Astrocyte (in vitro differentiated cells and primary cell): ENCODE results near the gene PRAF2. TPM values are rescaled to one million over a fixed set of nuclear protein-coding genes. Genes with fewer than 3 reads are reported as not detected.

Source experiments
- DNase-seq: peaks from one replicate; pipeline ENCODE4 v3.0.0-alpha.2; 2010; ENCODE audit warnings: low read depth
- FAIRE-seq: peaks from 2 replicates; lab custom pipeline; 2011; peaks lifted over from hg19 to GRCh38; lab: Jason Lieb, UNC
- H2AFZ ChIP-seq: 2 replicates; pipeline ENCODE4 v1.6.0; 2012; ENCODE audit warnings: low read depth, low read length, inconsistent platforms
- H3K27ac ChIP-seq: 2 replicates; pipeline ENCODE4 v1.5.1; 2011; ENCODE audit warnings: low read depth, low read length, inconsistent platforms
- H3K27me3 ChIP-seq: 2 replicates; pipeline ENCODE4 v1.6.0; 2011; ENCODE audit warnings: low read length, inconsistent platforms; ENCODE audit not compliant: insufficient read depth
- H3K36me3 ChIP-seq: 2 replicates; pipeline ENCODE4 v1.5.1; 2011; ENCODE audit warnings: low read length, inconsistent platforms; ENCODE audit not compliant: insufficient read depth
- H3K4me1 ChIP-seq: 2 replicates; pipeline ENCODE4 v1.5.1; 2011; ENCODE audit warnings: low read length, inconsistent platforms; ENCODE audit not compliant: insufficient read depth
- H3K4me2 ChIP-seq: 2 replicates; pipeline ENCODE4 v1.6.0; 2012; ENCODE audit warnings: low read length, inconsistent platforms
- H3K4me3 ChIP-seq: 2 replicates; pipeline ENCODE4 v1.5.1; 2011; ENCODE audit warnings: low read depth, mild to moderate bottlenecking, low read length, inconsistent platforms; ENCODE audit not compliant: insufficient read depth
- H3K79me2 ChIP-seq: 2 replicates; pipeline ENCODE4 v1.6.0; 2012; ENCODE audit warnings: mild to moderate bottlenecking, low read length, inconsistent platforms; ENCODE audit not compliant: insufficient read depth
- H3K9ac ChIP-seq: 2 replicates; pipeline ENCODE4 v1.6.0; 2012; ENCODE audit warnings: mild to moderate bottlenecking, low read length, inconsistent platforms
- H3K9me3 ChIP-seq: 2 replicates; pipeline ENCODE4 v1.5.1; 2012; ENCODE audit warnings: low read depth, mild to moderate bottlenecking, low read length, inconsistent platforms; ENCODE audit not compliant: insufficient read depth
- H4K20me1 ChIP-seq: 2 replicates; pipeline ENCODE4 v1.6.0; 2012; ENCODE audit warnings: low read length, inconsistent platforms; ENCODE audit not compliant: insufficient read depth
- H3K27ac Mint-ChIP-seq: one replicate; pipeline ENCODE4 v1.8.0; 2021; ENCODE audit warnings: mild to moderate bottlenecking, mixed read lengths; ENCODE audit not compliant: unreplicated experiment
- H3K27me3 Mint-ChIP-seq: one replicate; pipeline ENCODE4 v1.8.0; 2021; ENCODE audit warnings: low read depth, mixed read lengths; ENCODE audit not compliant: unreplicated experiment
- H3K36me3 Mint-ChIP-seq: one replicate; pipeline ENCODE4 v1.8.0; 2021; ENCODE audit warnings: low read depth, mixed read lengths; ENCODE audit not compliant: unreplicated experiment
- H3K4me1 Mint-ChIP-seq: one replicate; pipeline ENCODE4 v1.8.0; 2021; ENCODE audit warnings: low read depth, mixed read lengths; ENCODE audit not compliant: unreplicated experiment
- H3K4me3 Mint-ChIP-seq: one replicate; pipeline ENCODE4 v1.8.0; 2021; ENCODE audit warnings: mild to moderate bottlenecking, moderate library complexity, mixed read lengths; ENCODE audit not compliant: unreplicated experiment
- H3K9me3 Mint-ChIP-seq: one replicate; pipeline ENCODE4 v1.8.0; 2021; ENCODE audit warnings: mild to moderate bottlenecking, mixed read lengths; ENCODE audit not compliant: unreplicated experiment
- EZH2 ChIP-seq: IDR thresholded peaks from 2 replicates; pipeline ENCODE4 v1.6.1; 2012; ENCODE audit warnings: mild to moderate bottlenecking, low read length, inconsistent platforms; ENCODE audit not compliant: insufficient read depth
- total RNA-seq: library from RNA; stranded (reverse); gene quantifications from 2 replicates; pipeline ENCODE4 v1.2.1, GENCODE V29; 2021
- TF ChIP-seq, protein P1 (sequence below): IDR thresholded peaks from 2 replicates; pipeline ENCODE4 v1.5.1; 2011; ENCODE audit warnings: low read depth, mild to moderate bottlenecking, inconsistent platforms, low read length, moderate library complexity; ENCODE audit not compliant: insufficient read depth

Gene PRAF2
- total RNA-seq, 1 donor from 2014 or later = 44.4 TPM

DNA sequence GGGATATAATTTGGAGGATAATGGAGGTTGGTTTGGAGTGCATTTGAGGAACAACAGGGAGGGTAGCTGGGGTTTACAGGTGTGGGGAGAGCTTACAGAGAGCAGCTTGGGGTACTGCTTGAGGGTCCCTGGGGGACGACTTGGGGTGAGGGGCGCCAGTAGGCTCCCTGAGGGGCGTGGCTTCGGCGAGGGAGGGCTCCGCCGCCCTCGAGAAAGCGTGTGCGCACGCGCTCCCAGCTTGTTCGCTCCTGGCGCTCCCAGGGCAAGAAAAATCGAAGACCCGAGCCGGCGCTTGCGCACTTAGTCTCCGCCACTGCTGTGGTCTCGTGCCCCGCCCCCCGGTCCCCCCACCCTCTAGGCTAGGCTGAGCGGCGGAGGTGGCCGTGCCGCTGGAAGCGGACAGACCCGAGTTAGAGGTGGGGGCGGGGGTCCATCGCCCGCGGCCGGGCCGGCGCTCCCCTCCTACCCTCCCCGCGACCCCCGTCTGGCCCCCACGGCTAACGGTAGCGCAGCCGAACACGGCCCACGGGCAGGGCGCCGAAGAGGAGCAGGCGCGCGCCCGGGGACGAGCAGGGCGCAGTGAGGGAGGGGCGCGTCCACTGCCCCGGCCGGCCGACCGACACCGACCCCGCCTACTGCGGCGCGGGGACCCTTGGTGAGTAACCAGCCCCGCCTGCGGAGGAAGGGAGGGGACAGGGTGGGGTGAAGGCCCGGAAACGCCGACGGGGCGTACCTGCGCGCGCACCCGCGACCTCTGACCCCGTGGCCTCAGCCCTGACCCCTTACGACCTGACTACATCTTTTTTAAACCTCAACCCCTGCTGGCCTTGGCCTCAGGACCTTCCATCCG is 20.4 kb downstream of the PRAF2 start:
- H3K36me3 ChIP-seq = no peaks in the 10 kb centered on the region
- H3K4me2 ChIP-seq = peak overlapping the region; percentile 88
- H3K27ac Mint-ChIP-seq = no peak overlapping the region
- TF ChIP-seq, protein P1, sequence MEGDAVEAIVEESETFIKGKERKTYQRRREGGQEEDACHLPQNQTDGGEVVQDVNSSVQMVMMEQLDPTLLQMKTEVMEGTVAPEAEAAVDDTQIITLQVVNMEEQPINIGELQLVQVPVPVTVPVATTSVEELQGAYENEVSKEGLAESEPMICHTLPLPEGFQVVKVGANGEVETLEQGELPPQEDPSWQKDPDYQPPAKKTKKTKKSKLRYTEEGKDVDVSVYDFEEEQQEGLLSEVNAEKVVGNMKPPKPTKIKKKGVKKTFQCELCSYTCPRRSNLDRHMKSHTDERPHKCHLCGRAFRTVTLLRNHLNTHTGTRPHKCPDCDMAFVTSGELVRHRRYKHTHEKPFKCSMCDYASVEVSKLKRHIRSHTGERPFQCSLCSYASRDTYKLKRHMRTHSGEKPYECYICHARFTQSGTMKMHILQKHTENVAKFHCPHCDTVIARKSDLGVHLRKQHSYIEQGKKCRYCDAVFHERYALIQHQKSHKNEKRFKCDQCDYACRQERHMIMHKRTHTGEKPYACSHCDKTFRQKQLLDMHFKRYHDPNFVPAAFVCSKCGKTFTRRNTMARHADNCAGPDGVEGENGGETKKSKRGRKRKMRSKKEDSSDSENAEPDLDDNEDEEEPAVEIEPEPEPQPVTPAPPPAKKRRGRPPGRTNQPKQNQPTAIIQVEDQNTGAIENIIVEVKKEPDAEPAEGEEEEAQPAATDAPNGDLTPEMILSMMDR = no peak
- TF ChIP-seq EZH2 = no peak
- H3K9me3 ChIP-seq = no peaks in the 10 kb centered on the region
- peak overlapping the region; percentile 54 for H3K4me3 ChIP-seq
- peak overlapping the region; percentile 72 for H3K9ac ChIP-seq
- peaks cover 11% of the 10 kb centered on the region for H3K4me1 Mint-ChIP-seq
- H3K27me3 ChIP-seq = no peaks in the 10 kb centered on the region
- H3K27me3 Mint-ChIP-seq = no peaks in the 10 kb centered on the region
- H3K27ac ChIP-seq = no peak overlapping the region
- H3K4me3 Mint-ChIP-seq = peak overlapping the region; percentile 91
- no peaks in the 10 kb centered on the region for H4K20me1 ChIP-seq
- DNase-seq (no peak), FAIRE-seq (no peak)
- H3K4me1 ChIP-seq = peaks cover 7% of the 10 kb centered on the region
- H3K9me3 Mint-ChIP-seq = peaks cover 2% of the 10 kb centered on the region
- H2AFZ ChIP-seq = peak overlapping the region; percentile 64
- H3K79me2 ChIP-seq = peaks cover 4% of the 10 kb centered on the region
- no peaks in the 10 kb centered on the region for H3K36me3 Mint-ChIP-seq

DNA sequence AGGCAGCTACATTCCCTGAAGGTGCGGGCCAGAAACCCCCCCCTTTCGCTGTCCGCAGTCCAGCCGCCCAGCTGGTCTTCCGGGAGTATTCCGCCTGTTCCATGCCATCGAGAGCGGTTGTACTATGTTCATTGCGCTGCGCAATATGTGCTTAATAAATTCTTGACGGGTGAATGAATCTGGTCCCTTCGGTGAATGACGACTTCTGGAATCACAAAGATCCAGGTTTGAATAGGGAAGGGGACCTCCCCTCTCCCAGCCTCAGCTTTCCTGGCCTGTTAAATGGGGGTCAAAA is 29.9 kb downstream of the PRAF2 start:
- peak overlapping the region; percentile 78 for H3K4me3 Mint-ChIP-seq

More for the DNA sequence above, 29.9 kb downstream of the PRAF2 start:
- Mint-ChIP-seq H3K4me1 (peaks cover 6% of the 10 kb centered on the region), H3K9me3 (no peaks in the 10 kb centered on the region), H3K27me3 (no peaks in the 10 kb centered on the region), H3K36me3 (peaks cover 4% of the 10 kb centered on the region), H3K27ac (peak overlapping the region; percentile 87)
- Histone ChIP-seq H2AFZ (peak overlapping the region; percentile 84), H3K27ac (peak overlapping the region; percentile 12), H3K79me2 (peaks cover 35% of the 10 kb centered on the region), H3K9ac (peak overlapping the region; percentile 55), H4K20me1 (peaks cover 8% of the 10 kb centered on the region), H3K4me3 (no peak overlapping the region), H3K27me3 (no peaks in the 10 kb centered on the region), H3K4me1 (peaks cover 14% of the 10 kb centered on the region), H3K4me2 (peak overlapping the region; percentile 83), H3K36me3 (no peaks in the 10 kb centered on the region), H3K9me3 (no peaks in the 10 kb centered on the region)
- no peak for DNase-seq
- no peak for FAIRE-seq
- TF ChIP-seq EZH2 = no peak
- TF ChIP-seq, protein P1 = no peak
